Suprapubic skin (tissue), 4 donors: ENCODE results near the gene NDST4. TPM values are rescaled to one million over a fixed set of nuclear protein-coding genes. Genes with fewer than 3 reads are reported as not detected.

Source experiments
- DNase-seq, 2 donors: peaks; one replicate each; pipeline ENCODE4 v3.0.0-alpha.2; 2019; ENCODE audit warnings: low spot score in 2 of 2
- H3K27ac ChIP-seq: fragments of 200-600 bp; sonication (generic); one replicate; pipeline ENCODE4 v1.5.1; 2019
- H3K27me3 ChIP-seq: fragments of 200-600 bp; sonication (generic); one replicate; pipeline ENCODE4 v1.5.1; 2019
- H3K36me3 ChIP-seq: fragments of 200-600 bp; sonication (generic); one replicate; pipeline ENCODE4 v1.5.1; 2019
- H3K4me1 ChIP-seq: fragments of 200-600 bp; sonication (generic); one replicate; pipeline ENCODE4 v1.5.1; 2019
- H3K4me3 ChIP-seq: fragments of 200-600 bp; sonication (generic); one replicate; pipeline ENCODE4 v1.5.1; 2019; ENCODE audit warnings: mild to moderate bottlenecking
- H3K9me3 ChIP-seq: fragments of 200-600 bp; sonication (generic); one replicate; pipeline ENCODE4 v1.5.1; 2019
- EP300 ChIP-seq: sonication (generic); formaldehyde crosslinking; IDR thresholded peaks from one replicate; pipeline ENCODE4 v1.6.1; 2017; ENCODE audit warnings: antibody characterized with exemption
- POLR2A ChIP-seq, 2 donors: fragments of 450-650 bp; IDR thresholded peaks; one replicate each; pipeline ENCODE4 v1.6.1; 2017; ENCODE audit warnings: antibody characterized with exemption in 2 of 2, mild to moderate bottlenecking in 2 of 2, moderate library complexity in 2 of 2
- POLR2AphosphoS5 ChIP-seq, 3 donors: sonication (generic); formaldehyde crosslinking; IDR thresholded peaks; one replicate each; pipeline ENCODE4 v1.6.1; 2017; ENCODE audit warnings: antibody characterized with exemption in 3 of 3
- whole genome bisulfite sequencing: methylation state at CpG from one replicate; pipeline ENCODE4 v1.1.5; 2018; 5-methylcytosine and 5-hydroxymethylcytosine counted together
- total RNA-seq, 4 donors: library from RNA; depleted of rRNA; stranded (reverse); fragments of >200 nt; gene quantifications; one replicate each; pipeline ENCODE4 v1.1.0, GENCODE V29; 2016
- TF ChIP-seq, protein P1 (sequence below), 2 donors: fragments of 200-600 bp in 1 of 2; fragments of 450-650 bp in 1 of 2; sonication (generic) in 1 of 2; IDR thresholded peaks; one replicate each; pipeline ENCODE4 v1.5.1; 2016 to 2019; ENCODE audit warnings: antibody characterized with exemption in 2 of 2, mild to moderate bottlenecking in 1 of 2, moderate library complexity in 1 of 2

NDST4 gene
- total RNA-seq, 4 donors from 2014 or later, result not detected

DNA sequence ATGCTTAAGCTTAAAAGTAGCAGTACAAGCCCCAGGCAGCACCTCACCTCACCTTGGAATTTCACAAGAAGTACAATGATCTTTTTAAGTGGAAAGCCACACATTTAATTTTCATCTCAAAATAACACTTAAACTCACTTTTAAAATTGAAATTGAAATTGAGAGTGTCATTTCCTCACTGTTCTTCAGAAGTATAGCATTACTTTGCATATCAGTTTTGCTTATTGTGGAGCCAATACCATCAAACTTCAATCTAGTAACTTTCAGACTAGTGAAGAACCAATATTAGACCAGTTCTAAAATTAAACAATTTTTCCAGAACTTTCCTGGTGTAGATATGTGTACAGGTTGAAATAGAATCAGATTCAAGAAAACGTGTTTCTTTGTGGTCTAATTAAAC is 242.4 kb downstream of the NDST4 start:
- Histone ChIP-seq H3K4me1 (no peaks in the 10 kb centered on the region), H3K27me3 (no peaks in the 10 kb centered on the region), H3K27ac (no peak overlapping the region), H3K4me3 (no peak overlapping the region), H3K36me3 (no peaks in the 10 kb centered on the region), H3K9me3 (no peaks in the 10 kb centered on the region)
- 60% methylated on average over 1 of the region's 1 CpG for WGBS
- TF ChIP-seq EP300 (no peak), POLR2AphosphoS5 (IDR thresholded peaks at IDR 0.05) (no peak), POLR2A (IDR thresholded peaks at IDR 0.05) (no peak)
- TF ChIP-seq, protein P1, sequence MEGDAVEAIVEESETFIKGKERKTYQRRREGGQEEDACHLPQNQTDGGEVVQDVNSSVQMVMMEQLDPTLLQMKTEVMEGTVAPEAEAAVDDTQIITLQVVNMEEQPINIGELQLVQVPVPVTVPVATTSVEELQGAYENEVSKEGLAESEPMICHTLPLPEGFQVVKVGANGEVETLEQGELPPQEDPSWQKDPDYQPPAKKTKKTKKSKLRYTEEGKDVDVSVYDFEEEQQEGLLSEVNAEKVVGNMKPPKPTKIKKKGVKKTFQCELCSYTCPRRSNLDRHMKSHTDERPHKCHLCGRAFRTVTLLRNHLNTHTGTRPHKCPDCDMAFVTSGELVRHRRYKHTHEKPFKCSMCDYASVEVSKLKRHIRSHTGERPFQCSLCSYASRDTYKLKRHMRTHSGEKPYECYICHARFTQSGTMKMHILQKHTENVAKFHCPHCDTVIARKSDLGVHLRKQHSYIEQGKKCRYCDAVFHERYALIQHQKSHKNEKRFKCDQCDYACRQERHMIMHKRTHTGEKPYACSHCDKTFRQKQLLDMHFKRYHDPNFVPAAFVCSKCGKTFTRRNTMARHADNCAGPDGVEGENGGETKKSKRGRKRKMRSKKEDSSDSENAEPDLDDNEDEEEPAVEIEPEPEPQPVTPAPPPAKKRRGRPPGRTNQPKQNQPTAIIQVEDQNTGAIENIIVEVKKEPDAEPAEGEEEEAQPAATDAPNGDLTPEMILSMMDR (IDR thresholded peaks at IDR 0.05), result no peak
- no peak for DNase-seq

DNA sequence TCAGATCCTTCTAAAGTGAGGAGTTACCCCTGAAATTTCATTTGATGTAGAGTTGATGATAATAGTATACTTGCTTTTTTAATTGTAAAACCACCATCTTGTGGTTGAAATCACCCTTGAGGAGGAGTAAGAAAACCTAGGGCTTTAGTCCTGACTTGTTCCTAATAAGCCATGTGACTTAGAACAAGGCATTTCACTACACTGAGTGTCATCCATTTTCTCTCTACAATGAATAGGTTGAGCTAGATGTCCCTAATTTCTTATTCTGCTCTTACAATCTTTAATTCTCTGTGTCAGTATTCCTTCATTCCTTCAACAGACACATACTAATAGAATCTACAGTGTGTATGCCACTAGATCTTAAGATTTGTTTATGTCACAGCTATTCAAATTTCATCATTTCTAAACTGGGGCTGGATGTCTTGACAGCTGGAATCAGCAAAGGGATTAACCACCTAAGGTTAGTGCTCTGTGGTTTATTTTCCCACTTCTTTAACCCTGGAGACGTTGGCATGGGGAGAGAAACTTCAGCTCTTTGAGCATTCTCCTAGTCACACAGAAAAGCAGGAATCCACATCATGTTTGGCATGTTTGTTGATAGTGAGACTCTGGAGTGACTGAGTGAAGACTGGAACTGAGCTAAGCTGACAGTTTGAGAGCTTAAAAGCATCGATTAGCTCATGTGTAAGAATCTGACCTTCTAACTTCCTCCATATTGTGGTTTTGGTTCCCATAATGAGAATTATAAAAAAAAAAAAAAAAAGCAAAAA is 246.3 kb downstream of the NDST4 start:
- 51% methylated on average over 2 of the region's 2 CpGs for WGBS

DNA sequence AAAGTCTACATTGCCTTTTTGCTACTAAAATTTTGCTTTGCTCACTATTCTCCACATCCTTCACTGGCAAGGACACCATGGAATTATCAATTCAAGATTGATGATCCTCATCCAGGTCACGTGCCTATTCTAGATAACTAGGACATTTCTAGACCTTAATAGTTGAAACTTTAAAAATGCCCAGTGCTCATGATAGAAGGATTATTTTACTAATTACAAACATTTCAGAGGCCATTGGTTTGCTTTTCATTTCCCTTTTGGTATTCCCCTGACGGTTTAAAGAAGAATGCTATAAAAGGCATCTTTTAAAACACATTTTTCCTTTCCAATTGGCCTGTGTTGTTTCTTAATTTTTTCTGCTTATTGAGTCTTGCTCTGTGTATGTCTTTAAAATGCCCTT is 249.4 kb downstream of the NDST4 start:
- WGBS, result 44% methylated on average over 2 of the region's 2 CpGs
- TF ChIP-seq, protein P1 (IDR thresholded peaks at IDR 0.05), result no peak
- TF ChIP-seq POLR2AphosphoS5 (IDR thresholded peaks at IDR 0.05) (no peak), EP300 (no peak), POLR2A (IDR thresholded peaks at IDR 0.05) (no peak)
- no peaks in the 10 kb centered on the region for H3K4me1 ChIP-seq

More for the DNA sequence above, 246.3 kb downstream of the NDST4 start:
- no peaks in the 10 kb centered on the region for H3K27me3 ChIP-seq
- TF ChIP-seq POLR2A (IDR thresholded peaks at IDR 0.05) (no peak), POLR2AphosphoS5 (IDR thresholded peaks at IDR 0.05) (no peak), EP300 (no peak)
- TF ChIP-seq, protein P1 (IDR thresholded peaks at IDR 0.05), result no peak
- no peak overlapping the region for H3K27ac ChIP-seq
- H3K4me3 ChIP-seq, result no peak overlapping the region
- no peaks in the 10 kb centered on the region for H3K36me3 ChIP-seq
- DNase-seq, result no peak
- H3K9me3 ChIP-seq, result no peaks in the 10 kb centered on the region
- H3K4me1 ChIP-seq, result no peaks in the 10 kb centered on the region

DNA sequence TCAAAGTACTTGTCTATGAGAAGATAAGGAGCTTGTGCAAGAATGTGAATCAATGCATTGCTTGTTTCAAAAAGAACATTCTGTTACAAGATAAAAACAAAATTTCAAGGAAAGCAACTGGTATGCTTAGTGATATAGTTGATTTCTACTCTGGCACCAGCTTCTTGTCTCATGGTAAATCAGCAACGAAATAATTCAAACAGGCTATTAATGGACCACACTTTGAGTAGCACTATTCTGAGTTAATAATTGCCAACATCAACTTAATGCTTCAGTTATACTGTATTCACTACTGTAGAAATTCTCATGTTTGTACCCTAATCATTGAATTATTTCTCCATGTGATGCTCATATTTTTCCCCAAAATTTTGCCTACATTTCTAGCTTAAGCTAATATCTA is 252.6 kb downstream of the NDST4 start:
- Histone ChIP-seq H3K4me1 (no peaks in the 10 kb centered on the region), H3K27ac (no peak overlapping the region), H3K9me3 (no peaks in the 10 kb centered on the region), H3K36me3 (no peaks in the 10 kb centered on the region), H3K4me3 (no peak overlapping the region), H3K27me3 (no peaks in the 10 kb centered on the region)
- 84% methylated on average over 1 of the region's 1 CpG for WGBS
- no peak for DNase-seq
- no peak for TF ChIP-seq POLR2AphosphoS5 (IDR thresholded peaks at IDR 0.05)
- TF ChIP-seq, protein P1 (IDR thresholded peaks at IDR 0.05), result no peak

More for the DNA sequence above, 249.4 kb downstream of the NDST4 start:
- H3K36me3 ChIP-seq, result no peaks in the 10 kb centered on the region
- no peaks in the 10 kb centered on the region for H3K9me3 ChIP-seq
- no peak overlapping the region for H3K4me3 ChIP-seq
- DNase-seq, result no peak
- no peak overlapping the region for H3K27ac ChIP-seq
- no peaks in the 10 kb centered on the region for H3K27me3 ChIP-seq

DNA sequence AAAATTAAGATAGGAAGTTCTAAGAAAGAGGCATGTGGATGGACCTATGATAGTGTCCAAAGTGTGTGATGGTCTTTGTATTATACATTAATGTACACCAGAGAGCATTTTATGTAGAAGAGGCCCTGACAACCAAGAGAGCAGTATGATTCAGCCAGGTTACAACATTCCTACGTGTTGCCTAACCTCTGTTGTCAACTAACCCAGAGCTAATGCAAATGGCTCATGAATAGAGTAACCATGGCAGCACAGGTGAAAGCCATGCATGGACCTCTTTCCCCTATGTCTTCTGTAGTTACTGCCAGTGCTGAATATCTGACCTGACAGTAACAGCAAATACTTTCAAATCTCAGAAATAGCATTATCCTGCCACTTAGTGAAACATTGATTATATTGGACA is 255.6 kb downstream of the NDST4 start:
- DNase-seq, result no peak
- Histone ChIP-seq H3K4me3 (no peak overlapping the region), H3K4me1 (no peaks in the 10 kb centered on the region), H3K9me3 (no peaks in the 10 kb centered on the region), H3K27ac (no peak overlapping the region), H3K27me3 (no peaks in the 10 kb centered on the region), H3K36me3 (no peaks in the 10 kb centered on the region)
- TF ChIP-seq, protein P1 (IDR thresholded peaks at IDR 0.05), result no peak
- TF ChIP-seq EP300 (no peak), POLR2AphosphoS5 (IDR thresholded peaks at IDR 0.05) (no peak)
- WGBS, result 45% methylated on average over 1 of the region's 1 CpG
